ENCODE measurements around the gene HECW1.

- TF ChIP-seq, protein P1, sequence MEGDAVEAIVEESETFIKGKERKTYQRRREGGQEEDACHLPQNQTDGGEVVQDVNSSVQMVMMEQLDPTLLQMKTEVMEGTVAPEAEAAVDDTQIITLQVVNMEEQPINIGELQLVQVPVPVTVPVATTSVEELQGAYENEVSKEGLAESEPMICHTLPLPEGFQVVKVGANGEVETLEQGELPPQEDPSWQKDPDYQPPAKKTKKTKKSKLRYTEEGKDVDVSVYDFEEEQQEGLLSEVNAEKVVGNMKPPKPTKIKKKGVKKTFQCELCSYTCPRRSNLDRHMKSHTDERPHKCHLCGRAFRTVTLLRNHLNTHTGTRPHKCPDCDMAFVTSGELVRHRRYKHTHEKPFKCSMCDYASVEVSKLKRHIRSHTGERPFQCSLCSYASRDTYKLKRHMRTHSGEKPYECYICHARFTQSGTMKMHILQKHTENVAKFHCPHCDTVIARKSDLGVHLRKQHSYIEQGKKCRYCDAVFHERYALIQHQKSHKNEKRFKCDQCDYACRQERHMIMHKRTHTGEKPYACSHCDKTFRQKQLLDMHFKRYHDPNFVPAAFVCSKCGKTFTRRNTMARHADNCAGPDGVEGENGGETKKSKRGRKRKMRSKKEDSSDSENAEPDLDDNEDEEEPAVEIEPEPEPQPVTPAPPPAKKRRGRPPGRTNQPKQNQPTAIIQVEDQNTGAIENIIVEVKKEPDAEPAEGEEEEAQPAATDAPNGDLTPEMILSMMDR (conservative IDR thresholded peaks at IDR 0.05; ENCODE audit: low read length), result no peak
- TF ChIP-seq EZH2phosphoT487 (IDR thresholded peaks at IDR 0.05; ENCODE audit: borderline replicate concordance), result no peak
Measured at GRCh38 chr7:43540471-43540870, 428.0 kb downstream of the HECW1 start.
